HL-60 (cell line): Measurements from ENCODE around the gene TOX2.

Experiments
- GABPA ChIP-seq: IDR thresholded peaks from 2 replicates; pipeline ENCODE4 v1.6.1; 2012; ENCODE audit warnings: low read depth
- POLR2AphosphoS5 ChIP-seq: IDR thresholded peaks from 2 replicates; pipeline ENCODE4 v1.6.1; 2012; ENCODE audit warnings: low read depth
- SPI1 ChIP-seq: IDR thresholded peaks from 2 replicates; pipeline ENCODE4 v1.6.1; 2012; ENCODE audit warnings: low read depth, mild to moderate bottlenecking, borderline replicate concordance
- TF ChIP-seq, protein P1 (sequence below): IDR thresholded peaks from one replicate; pipeline ENCODE4 v1.5.1; 2011; ENCODE audit warnings: low read length, control low read depth, inconsistent platforms; ENCODE audit not compliant: insufficient read depth
- TF ChIP-seq, protein P2 (sequence below): IDR thresholded peaks from 2 replicates; pipeline ENCODE4 v1.6.1; 2012; ENCODE audit warnings: low read depth; ENCODE audit not compliant: insufficient replicate concordance

DNA sequence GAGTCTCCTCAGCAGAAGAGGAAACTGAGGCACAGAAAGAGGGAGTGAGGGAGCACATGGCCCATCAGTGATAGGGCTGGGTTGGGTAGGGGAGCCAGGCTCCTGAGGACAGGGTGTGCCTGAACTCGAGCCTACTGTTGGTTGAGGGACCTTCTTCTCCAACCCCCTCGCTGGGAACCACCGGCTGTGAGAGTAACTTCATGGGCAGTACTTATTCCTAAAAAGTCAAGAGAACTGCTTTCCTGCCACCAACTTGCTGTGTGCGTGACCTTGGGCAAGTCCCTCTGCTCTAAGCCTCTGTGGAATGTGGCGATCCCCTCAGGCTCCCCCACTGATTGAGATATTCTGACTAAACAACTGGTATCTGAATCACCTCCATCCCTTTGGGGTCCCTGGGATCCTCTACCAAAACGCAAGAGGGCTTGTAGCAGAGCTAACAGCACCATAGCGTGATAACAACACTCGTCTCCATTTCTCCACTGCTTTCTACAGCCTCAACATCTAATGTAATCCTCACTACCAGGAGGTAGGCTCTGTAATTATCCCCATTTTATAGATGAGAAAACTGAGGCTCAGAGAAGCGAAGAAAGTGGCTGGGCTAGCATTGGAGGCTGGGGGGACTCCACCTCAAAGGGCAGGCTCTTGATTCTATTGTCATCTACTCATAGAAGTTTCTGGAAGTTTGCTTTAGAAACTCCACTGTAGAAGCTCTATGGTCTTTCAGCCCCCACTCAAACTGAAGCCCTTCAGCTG lies 196.3 kb downstream of the TOX2 start:
- TF ChIP-seq POLR2AphosphoS5 (no peak), GABPA (no peak), SPI1 (no peak)
- TF ChIP-seq, protein P1, sequence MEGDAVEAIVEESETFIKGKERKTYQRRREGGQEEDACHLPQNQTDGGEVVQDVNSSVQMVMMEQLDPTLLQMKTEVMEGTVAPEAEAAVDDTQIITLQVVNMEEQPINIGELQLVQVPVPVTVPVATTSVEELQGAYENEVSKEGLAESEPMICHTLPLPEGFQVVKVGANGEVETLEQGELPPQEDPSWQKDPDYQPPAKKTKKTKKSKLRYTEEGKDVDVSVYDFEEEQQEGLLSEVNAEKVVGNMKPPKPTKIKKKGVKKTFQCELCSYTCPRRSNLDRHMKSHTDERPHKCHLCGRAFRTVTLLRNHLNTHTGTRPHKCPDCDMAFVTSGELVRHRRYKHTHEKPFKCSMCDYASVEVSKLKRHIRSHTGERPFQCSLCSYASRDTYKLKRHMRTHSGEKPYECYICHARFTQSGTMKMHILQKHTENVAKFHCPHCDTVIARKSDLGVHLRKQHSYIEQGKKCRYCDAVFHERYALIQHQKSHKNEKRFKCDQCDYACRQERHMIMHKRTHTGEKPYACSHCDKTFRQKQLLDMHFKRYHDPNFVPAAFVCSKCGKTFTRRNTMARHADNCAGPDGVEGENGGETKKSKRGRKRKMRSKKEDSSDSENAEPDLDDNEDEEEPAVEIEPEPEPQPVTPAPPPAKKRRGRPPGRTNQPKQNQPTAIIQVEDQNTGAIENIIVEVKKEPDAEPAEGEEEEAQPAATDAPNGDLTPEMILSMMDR = no peak
- TF ChIP-seq, protein P2, sequence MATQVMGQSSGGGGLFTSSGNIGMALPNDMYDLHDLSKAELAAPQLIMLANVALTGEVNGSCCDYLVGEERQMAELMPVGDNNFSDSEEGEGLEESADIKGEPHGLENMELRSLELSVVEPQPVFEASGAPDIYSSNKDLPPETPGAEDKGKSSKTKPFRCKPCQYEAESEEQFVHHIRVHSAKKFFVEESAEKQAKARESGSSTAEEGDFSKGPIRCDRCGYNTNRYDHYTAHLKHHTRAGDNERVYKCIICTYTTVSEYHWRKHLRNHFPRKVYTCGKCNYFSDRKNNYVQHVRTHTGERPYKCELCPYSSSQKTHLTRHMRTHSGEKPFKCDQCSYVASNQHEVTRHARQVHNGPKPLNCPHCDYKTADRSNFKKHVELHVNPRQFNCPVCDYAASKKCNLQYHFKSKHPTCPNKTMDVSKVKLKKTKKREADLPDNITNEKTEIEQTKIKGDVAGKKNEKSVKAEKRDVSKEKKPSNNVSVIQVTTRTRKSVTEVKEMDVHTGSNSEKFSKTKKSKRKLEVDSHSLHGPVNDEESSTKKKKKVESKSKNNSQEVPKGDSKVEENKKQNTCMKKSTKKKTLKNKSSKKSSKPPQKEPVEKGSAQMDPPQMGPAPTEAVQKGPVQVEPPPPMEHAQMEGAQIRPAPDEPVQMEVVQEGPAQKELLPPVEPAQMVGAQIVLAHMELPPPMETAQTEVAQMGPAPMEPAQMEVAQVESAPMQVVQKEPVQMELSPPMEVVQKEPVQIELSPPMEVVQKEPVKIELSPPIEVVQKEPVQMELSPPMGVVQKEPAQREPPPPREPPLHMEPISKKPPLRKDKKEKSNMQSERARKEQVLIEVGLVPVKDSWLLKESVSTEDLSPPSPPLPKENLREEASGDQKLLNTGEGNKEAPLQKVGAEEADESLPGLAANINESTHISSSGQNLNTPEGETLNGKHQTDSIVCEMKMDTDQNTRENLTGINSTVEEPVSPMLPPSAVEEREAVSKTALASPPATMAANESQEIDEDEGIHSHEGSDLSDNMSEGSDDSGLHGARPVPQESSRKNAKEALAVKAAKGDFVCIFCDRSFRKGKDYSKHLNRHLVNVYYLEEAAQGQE = no peak
